HG03342 (cell line): ENCODE measurements around the gene SPATA9.
"Not testable (repeated sequence)": the region's sequence is repeated elsewhere in the genome, so short reads cannot be mapped to it uniquely, and the experiment has no call there.

Experiments used
- ATAC-seq: cut with Tn5 transposase; IDR thresholded peaks from one replicate; pipeline ENCODE4 v1.9.1; 2021; ENCODE audit warnings: mild to moderate bottlenecking, moderate library complexity; ENCODE audit not compliant: unreplicated experiment

Gene SPATA9

DNA sequence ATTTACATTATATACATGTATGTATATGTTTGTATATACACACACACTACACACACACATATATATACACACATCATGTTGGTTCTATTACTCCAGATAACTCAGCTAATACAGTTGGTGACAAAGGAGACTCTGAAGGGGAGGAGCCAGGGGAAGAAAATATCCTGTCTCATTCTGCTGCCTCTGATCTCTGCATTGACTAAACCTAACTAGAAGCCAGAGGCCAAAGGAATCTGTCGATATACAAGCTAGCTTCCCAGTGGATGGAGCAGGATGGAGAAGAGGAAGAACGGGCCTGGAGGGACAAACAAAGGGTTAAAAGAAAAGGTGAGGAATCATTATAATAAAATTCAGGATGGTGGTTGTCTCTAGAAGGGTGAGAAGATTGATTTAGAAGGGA, 34.6 kb upstream of the SPATA9 start:
- ATAC-seq = no peak

DNA sequence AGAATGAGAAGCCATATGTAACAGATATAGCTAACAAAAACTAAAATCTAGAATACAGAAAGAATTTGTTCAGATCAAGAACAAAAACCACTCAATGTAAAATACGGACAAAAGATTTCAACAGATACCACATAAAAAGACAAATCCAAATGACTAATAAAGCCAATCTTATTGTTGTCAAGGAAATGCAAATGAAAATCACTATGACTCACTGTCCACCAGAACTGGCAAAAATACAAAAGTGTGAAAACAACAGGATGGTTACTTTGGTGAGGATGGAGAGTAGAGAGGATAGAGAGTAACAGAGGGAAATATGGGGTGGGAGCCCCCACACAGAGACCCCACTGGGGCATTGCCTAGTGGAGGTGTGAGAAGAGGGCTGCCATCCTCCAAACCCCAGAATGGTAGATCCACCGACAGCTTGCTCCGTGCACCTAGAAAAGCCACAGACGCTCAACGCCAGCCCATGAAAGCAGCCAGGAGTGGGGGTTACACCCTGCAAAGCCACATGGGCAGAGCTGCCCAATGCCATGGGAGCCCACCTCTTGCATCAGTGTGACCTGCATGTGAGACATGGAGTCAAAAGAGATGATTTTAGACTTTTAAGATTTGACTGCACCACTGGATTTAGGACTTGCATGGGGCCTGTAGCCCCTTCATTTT, 33.1 kb upstream of the SPATA9 start:
- ATAC-seq = peak; percentile 38

DNA sequence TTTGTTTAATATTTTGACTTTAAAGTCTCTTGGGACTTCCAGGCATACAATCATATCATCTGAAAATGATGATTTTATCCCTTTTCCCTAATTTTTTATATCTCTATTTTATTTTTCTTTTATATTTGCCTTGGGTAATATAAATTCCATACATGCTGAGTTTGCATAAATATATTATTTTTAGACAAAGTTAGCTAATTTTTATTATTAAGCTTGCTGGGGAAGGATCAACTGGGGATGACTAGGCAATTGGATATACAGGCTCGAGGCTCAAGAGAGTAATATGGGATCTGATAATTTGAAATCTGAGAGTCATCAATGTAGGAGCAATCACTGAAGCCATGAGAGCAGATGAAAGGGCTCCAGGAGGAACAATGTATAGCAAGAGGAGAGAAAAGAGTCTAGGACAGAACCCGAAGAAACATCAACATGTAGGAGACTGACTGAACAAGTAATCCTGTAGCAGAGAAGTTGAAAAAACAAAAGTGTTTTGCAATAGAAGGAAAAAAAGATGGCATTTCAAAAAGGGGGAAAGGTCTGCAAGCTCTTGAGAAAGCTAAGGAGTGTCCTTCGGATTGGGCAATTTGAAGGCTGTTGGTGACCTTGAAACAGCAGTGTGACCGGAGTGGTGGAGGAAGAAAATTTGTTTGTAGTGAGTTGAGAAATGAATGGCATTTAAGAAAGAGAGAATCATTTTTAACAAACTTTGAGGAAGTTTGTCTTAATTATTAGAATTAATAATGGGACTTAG, 31.3 kb upstream of the SPATA9 start:
- ATAC-seq = no peak

- not testable (repeated sequence) for ATAC-seq
Measured at GRCh38 chr5:95713246-95713645, 30.5 kb upstream of the SPATA9 start.

- ATAC-seq = no peak
Measured at GRCh38 chr5:95712347-95712958, 29.7 kb upstream of the SPATA9 start.

DNA sequence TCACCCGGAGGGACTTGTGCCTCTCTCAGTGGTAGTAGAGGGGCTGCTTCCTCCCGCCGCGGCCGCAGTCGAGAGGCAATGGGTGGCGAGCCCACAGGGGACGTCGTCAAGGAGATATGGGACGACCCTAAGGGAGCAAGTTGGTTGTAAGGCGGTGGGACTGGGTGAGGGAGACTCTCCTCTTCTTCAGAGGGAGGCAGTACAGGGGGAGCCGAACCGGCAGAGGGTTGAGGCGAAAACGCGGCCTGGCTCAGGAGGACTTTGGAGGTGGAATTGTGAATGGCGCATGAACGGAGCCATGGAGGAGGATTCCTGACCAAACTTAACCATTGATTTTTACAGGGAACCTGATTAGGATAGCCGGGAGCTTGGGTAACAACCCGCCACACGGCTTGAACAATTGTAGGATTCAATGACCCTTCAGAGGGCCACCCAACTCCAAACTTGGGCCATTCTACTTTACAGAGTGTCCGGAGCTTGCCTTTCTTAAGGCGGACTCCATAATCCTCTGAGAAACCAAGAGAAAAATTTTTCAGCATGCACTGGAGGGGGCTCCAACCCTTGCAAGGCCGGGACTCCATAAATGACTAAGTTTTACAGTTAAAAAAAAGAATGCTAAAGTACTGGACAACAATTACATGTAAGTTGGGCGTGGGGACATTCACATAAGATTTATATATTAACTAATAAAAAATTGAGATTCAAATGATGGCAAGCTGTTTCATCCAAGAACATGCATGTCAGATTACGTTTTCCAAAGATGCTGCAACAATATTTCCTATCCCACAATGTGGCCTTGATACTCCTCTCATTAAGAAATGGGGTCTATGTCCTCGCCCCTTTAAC, 28.9 kb upstream of the SPATA9 start:
- no peak for ATAC-seq

- ATAC-seq = not testable (repeated sequence)
Measured at GRCh38 chr5:95710651-95711500, 28.1 kb upstream of the SPATA9 start.

DNA sequence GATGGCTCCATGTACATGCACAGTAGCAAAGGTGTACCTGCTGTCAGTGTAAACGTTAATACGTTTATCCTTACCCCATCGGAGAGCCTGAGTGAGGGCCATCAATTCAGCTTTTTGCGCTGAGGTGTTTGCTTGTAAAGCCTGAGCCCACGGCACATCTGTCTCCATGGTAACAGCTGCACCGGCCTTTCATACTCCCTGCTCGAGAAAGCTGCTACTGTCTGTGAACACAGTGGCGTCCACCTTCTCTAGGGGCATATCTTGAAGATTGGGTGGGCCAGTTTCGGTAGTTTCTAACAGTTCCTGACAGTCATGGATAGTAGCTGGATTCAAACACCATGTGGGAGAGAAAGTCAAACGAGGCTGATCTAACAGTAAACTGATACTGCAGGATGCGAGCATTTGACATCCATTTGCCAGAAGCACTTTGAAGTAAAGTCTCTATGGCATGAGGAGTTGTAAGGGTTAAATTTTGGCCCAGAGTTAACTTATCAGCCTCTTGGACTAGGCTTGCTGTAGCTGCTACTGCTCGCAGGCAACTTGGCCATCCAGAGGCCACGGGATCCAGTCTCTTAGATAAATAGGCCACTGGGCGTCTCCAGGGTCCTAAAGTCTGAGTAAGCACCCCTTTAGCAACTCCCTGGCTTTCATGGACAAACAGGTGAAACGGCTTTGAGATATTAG, 27.3 kb upstream of the SPATA9 start:
- no peak for ATAC-seq

DNA sequence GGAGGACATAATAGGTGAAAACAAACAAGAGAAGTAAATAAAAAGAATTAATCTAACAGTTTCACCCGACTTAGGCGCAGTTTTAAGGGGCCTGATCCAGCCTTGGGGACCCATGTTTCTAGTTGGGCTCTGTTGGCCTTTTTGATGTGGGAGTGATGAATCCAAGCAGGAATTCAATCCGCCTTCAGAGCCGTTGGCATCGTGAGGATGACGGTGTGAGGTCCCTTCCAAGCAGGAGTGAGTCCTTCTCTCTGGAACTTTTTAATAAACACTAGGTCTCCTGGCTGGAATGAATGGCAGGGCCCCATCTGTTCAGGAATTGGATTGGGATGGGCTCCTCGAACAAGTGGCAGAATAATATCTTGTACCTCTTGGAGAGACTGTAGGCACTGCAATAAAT, 26.1 kb upstream of the SPATA9 start:
- no peak for ATAC-seq

DNA sequence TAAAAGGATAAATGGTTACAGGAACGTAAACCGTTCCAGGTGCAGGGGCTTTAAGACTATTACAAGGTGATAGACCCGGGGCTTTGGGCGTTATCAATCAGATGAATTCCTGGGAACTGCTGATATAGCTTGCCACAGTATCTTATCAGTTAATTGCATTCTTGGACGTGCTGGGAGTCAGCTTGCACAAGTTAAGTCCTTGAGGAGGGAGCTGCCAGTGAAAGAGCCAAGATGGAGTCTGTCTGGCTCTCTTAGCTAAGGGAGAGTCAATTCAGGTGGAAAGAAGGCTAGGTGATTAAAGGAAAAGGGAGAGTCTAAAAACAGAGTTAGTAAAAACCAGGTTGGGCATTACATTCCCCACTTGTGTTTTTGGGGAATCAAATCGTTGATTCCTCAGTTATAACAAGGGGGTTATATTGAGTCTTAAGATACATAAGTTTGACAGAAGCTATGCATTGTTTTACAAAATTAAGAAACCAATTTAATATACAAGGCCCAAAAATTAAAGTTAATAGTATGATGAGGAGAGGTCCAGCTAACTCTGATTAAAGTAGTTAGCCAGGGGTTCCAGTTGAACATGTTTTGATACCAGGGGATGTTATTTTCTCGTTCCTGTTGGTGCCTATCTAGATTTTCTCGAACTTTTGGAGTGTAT, 24.9 kb upstream of the SPATA9 start:
- ATAC-seq = not testable (repeated sequence)

- no peak for ATAC-seq
Measured at GRCh38 chr5:95707055-95707454, 24.3 kb upstream of the SPATA9 start.

- not testable (repeated sequence) for ATAC-seq
Measured at GRCh38 chr5:95706196-95706595, 23.4 kb upstream of the SPATA9 start.

GRCh38 chr5:95704150-95704549, 21.4 kb upstream of the SPATA9 start:
- ATAC-seq = no peak

DNA sequence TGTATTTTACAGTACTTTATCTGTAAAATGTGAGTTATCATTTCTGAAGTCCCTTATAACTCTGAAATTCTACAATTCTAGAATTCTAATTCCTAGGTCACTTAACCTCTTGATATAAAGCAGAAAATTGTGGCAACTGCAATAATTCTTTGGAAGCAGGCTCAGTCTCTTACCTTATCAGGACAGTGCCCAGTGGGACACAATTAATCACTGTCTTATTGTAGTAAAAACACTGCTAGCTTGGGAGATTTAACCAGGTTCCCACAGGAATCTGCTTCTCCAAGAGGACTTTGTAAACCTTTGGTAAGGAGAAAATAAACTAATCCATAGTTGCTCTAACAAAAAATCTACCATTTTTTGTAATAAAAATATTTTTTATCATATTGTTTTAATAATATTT, 18.3 kb upstream of the SPATA9 start:
- ATAC-seq = no peak

GRCh38 chr5:95699337-95699736, 16.5 kb upstream of the SPATA9 start:
- no peak for ATAC-seq

DNA sequence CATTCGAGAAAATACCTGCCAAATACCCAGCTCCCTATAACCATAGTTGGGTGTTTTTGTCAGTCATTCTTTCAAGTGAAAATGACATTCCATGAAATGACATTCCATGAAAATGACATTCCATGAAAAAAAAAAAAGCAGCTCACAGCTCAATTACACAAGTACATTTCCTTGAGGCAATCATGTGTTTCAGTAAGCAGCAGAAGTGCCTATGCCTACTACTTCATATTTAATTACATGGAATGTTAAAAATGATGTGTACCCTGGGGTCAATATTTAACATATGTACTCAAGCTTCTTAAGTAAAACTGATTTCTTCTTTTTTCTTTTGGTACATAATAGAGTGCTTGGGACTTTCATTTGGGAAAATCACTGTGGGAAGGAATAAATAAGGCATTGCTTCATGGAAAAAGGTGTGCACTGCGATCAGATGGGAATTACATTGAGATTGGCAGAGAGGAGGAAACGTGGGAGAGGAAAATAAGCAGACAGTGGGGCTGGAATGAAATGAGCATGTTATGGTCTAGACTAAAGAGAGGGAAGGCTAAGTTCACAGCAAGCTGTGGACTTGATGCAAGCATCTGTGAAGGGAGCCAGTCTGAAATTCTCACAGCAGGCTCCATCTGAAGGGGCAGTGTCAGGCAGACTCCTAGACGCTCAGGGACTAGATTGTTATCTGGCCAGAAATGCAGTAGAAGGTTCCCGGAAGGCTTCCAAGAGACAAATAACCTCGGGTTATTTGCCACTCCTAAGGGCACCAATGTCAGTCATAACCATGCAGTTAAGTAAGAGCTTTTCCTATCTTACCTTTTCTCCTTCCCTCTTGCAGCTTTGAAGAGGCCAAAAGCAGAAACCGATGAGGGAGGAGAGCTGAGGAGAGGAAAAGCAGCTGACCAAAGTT, 15.2 kb upstream of the SPATA9 start:
- no peak for ATAC-seq

DNA sequence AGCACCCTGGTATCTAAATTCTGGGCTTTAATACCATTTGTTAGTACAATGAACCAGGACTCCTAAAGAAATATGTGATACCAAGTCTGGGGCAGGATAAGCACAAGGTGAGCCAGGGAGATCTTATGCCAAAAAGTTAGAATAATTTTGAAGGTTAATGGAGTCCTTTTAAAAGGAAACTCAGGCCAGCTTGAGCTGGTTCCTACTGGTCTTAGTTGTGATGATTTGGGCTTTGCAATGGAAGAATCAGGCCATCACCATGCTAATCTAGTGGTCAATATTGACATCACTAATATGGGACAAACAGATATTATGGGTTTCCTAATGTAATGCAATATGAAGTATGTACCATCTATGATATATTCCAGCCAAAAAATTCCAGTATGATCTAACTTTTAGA, 7.5 kb upstream of the SPATA9 start:
- no peak for ATAC-seq

GRCh38 chr5:95689680-95690079, 6.9 kb upstream of the SPATA9 start:
- no peak for ATAC-seq
